ENCODE results near the gene TFF2. TPM values are rescaled to one million over a fixed set of nuclear protein-coding genes. Genes with fewer than 3 reads are reported as not detected.

The TFF2 gene
- total RNA-seq, 1 donor from 2014 or later: not detected

- Histone ChIP-seq H3K4me1 (peaks cover 5% of the 10 kb centered on the region), H3K27me3 (no peaks in the 10 kb centered on the region), H3K27ac (no peak overlapping the region), H3K9me3 (no peaks in the 10 kb centered on the region), H3K4me3 (no peak overlapping the region), H3K36me3 (no peaks in the 10 kb centered on the region)
- no peak for DNase-seq (ENCODE audit: extremely low spot score in 2 of 2)
- intact Hi-C loops (cut with DNase I): no loop called here
- TF ChIP-seq POLR2A (IDR thresholded peaks at IDR 0.05): no peak
- TF ChIP-seq POLR2AphosphoS5 (IDR thresholded peaks at IDR 0.05; ENCODE audit: insufficient read depth in 1 of 2, low read depth in 1 of 2): peak in 1 of 2 donors; percentile 17
- TF ChIP-seq, protein P1, sequence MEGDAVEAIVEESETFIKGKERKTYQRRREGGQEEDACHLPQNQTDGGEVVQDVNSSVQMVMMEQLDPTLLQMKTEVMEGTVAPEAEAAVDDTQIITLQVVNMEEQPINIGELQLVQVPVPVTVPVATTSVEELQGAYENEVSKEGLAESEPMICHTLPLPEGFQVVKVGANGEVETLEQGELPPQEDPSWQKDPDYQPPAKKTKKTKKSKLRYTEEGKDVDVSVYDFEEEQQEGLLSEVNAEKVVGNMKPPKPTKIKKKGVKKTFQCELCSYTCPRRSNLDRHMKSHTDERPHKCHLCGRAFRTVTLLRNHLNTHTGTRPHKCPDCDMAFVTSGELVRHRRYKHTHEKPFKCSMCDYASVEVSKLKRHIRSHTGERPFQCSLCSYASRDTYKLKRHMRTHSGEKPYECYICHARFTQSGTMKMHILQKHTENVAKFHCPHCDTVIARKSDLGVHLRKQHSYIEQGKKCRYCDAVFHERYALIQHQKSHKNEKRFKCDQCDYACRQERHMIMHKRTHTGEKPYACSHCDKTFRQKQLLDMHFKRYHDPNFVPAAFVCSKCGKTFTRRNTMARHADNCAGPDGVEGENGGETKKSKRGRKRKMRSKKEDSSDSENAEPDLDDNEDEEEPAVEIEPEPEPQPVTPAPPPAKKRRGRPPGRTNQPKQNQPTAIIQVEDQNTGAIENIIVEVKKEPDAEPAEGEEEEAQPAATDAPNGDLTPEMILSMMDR (IDR thresholded peaks at IDR 0.05): no peak
These were observed 52.1 kb downstream of the TFF2 start for GRCh38 chr21:42298657-42299056.

- no peak overlapping the region for H3K27ac ChIP-seq
- H3K36me3 ChIP-seq: no peaks in the 10 kb centered on the region
- no peak for TF ChIP-seq POLR2AphosphoS5 (IDR thresholded peaks at IDR 0.05; ENCODE audit: insufficient read depth in 1 of 2, low read depth in 1 of 2)
- TF ChIP-seq POLR2A (IDR thresholded peaks at IDR 0.05): no peak
- TF ChIP-seq, protein P1 (IDR thresholded peaks at IDR 0.05): no peak
- intact Hi-C loops (cut with DNase I): no loop called here
- H3K4me3 ChIP-seq: no peak overlapping the region
- H3K27me3 ChIP-seq: no peaks in the 10 kb centered on the region
- peaks cover 5% of the 10 kb centered on the region for H3K4me1 ChIP-seq
- no peaks in the 10 kb centered on the region for H3K9me3 ChIP-seq
- DNase-seq (ENCODE audit: extremely low spot score in 2 of 2): no peak
These were observed 52.6 kb downstream of the TFF2 start for GRCh38 chr21:42298237-42298636.

DNA sequence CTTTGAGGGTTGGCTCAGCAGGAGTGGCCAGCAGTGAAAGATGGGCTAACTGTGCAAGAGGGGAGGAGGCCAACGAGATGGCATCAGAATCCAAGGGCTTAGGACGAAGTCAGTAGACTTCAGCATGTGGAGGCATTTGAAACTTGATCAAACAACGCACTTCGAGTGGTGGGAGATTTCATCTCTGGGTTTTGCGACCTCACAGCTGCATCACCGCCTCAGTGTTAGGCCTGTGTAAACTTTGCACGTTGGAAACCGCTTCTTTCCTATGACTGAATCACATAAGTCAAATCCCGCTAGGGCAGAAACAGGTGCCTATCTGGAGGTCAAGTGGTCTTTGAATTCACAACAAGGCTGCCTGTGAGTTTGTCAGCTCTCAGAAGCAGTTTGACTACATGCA is 53.4 kb downstream of the TFF2 start:
- no peak overlapping the region for H3K4me3 ChIP-seq
- intact Hi-C loops (cut with DNase I): no loop called here
- no peaks in the 10 kb centered on the region for H3K9me3 ChIP-seq
- no peaks in the 10 kb centered on the region for H3K27me3 ChIP-seq
- H3K36me3 ChIP-seq: no peaks in the 10 kb centered on the region
- DNase-seq (ENCODE audit: extremely low spot score in 2 of 2): no peak
- H3K27ac ChIP-seq: no peak overlapping the region
- H3K4me1 ChIP-seq: peaks cover 4% of the 10 kb centered on the region
- TF ChIP-seq POLR2A (IDR thresholded peaks at IDR 0.05): no peak
- TF ChIP-seq, protein P1 (IDR thresholded peaks at IDR 0.05): no peak
- TF ChIP-seq POLR2AphosphoS5 (IDR thresholded peaks at IDR 0.05; ENCODE audit: insufficient read depth in 1 of 2, low read depth in 1 of 2): no peak

DNA sequence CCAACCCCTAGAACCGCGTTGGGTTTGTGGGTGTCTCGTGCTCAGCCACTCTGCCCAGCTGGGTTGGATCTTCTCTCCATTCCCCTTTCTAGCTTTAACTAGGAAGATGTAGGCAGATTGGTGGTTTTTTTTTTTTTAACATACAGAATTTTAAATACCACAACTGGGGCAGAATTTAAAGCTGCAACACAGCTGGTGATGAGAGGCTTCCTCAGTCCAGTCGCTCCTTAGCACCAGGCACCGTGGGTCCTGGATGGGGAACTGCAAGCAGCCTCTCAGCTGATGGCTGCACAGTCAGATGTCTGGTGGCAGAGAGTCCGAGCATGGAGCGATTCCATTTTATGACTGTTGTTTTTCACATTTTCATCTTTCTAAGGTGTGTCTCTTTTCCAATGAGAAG is 54.3 kb downstream of the TFF2 start:
- DNase-seq (ENCODE audit: extremely low spot score in 2 of 2): no peak
- Histone ChIP-seq H3K27ac (no peak overlapping the region), H3K9me3 (no peaks in the 10 kb centered on the region), H3K4me3 (no peak overlapping the region), H3K27me3 (no peaks in the 10 kb centered on the region), H3K36me3 (no peaks in the 10 kb centered on the region), H3K4me1 (no peaks in the 10 kb centered on the region)
- intact Hi-C loops (cut with DNase I): no loop called here
- TF ChIP-seq POLR2A (IDR thresholded peaks at IDR 0.05) (no peak), POLR2AphosphoS5 (IDR thresholded peaks at IDR 0.05; ENCODE audit: insufficient read depth in 1 of 2, low read depth in 1 of 2) (no peak)
- TF ChIP-seq, protein P1 (IDR thresholded peaks at IDR 0.05): no peak

Other genes starting within 250 kb of the TFF2 start
- gene ABCG1, start 131.9 kb downstream of the TFF2 start, total RNA-seq: 18.7 TPM
- gene TFF3, start 35.6 kb downstream of the TFF2 start, total RNA-seq: 31.9 TPM
- gene TFF1, start 15.5 kb upstream of the TFF2 start, total RNA-seq: not detected
- gene TMPRSS3, start 45.1 kb upstream of the TFF2 start, total RNA-seq: 0.25 TPM
- gene UBASH3A, start 52.9 kb upstream of the TFF2 start, total RNA-seq: 6.4 TPM
- gene RSPH1, start 145.2 kb upstream of the TFF2 start, total RNA-seq: not detected
- 11.8 TPM for gene SLC37A1, start 162.9 kb upstream of the TFF2 start, total RNA-seq

All from vagina (tissue), 2 donors.